Vagina (tissue), 2 donors: Measurements from ENCODE around the gene SCUBE1.

Source experiments
- CTCF ChIP-seq, 3 experiments: fragments of 450-650 bp in 2 of 3; fragments of 200-600 bp in 1 of 3; sonication (generic) in 1 of 3; IDR thresholded peaks; one replicate each; pipeline ENCODE4 v1.5.1; 2017 to 2019; ENCODE audit warnings: antibody characterized with exemption in 3 of 3, mild to moderate bottlenecking in 2 of 3, moderate library complexity in 2 of 3
- POLR2AphosphoS5 ChIP-seq, 2 donors: sonication (generic); formaldehyde crosslinking; IDR thresholded peaks; one replicate each; pipeline ENCODE4 v1.9.0; 2017; ENCODE audit warnings: antibody characterized with exemption in 2 of 2, mild to moderate bottlenecking in 2 of 2, low read depth in 1 of 2; ENCODE audit not compliant: insufficient read depth in 1 of 2

- no peak for TF ChIP-seq CTCF (IDR thresholded peaks at IDR 0.05)
- TF ChIP-seq POLR2AphosphoS5 (IDR thresholded peaks at IDR 0.05; ENCODE audit: insufficient read depth in 1 of 2, low read depth in 1 of 2): no peak
Measured at GRCh38 chr22:43281394-43281793, 61.8 kb downstream of the SCUBE1 start.
